Suprapubic skin (tissue), 3 donors: ENCODE data around the gene DOK4.

Experiments used
- CTCF ChIP-seq, 2 donors: fragments of 200-600 bp in 1 of 2; fragments of 450-650 bp in 1 of 2; sonication (generic) in 1 of 2; IDR thresholded peaks; one replicate each; pipeline ENCODE4 v1.5.1; 2016 to 2019; ENCODE audit warnings: antibody characterized with exemption in 2 of 2, mild to moderate bottlenecking in 1 of 2, moderate library complexity in 1 of 2
- EP300 ChIP-seq: sonication (generic); formaldehyde crosslinking; IDR thresholded peaks from one replicate; pipeline ENCODE4 v1.6.1; 2017; ENCODE audit warnings: antibody characterized with exemption
- POLR2A ChIP-seq, 2 donors: fragments of 450-650 bp; IDR thresholded peaks; one replicate each; pipeline ENCODE4 v1.6.1; 2017; ENCODE audit warnings: antibody characterized with exemption in 2 of 2, mild to moderate bottlenecking in 2 of 2, moderate library complexity in 2 of 2

- TF ChIP-seq EP300 (no peak), CTCF (IDR thresholded peaks at IDR 0.05) (no peak), POLR2A (IDR thresholded peaks at IDR 0.05) (no peak)
Observed at GRCh38 chr16:57427824-57428223, 58.5 kb downstream of the DOK4 start.
